HEK293 (cell line): ENCODE measurements around the gene RAD51C.

Experiments used
- CTCF ChIA-PET: fragments of 350-600 bp; formaldehyde crosslinking; extraction: SDS; loops from one replicate; lab custom pipeline; 2021; ENCODE audit warnings: antibody characterized with exemption; lab: Yijun Ruan, JAX
- POLR2A ChIA-PET: fragments of 300-600 bp; formaldehyde crosslinking; extraction: SDS; loops from one replicate; lab custom pipeline; 2020; ENCODE audit warnings: antibody characterized with exemption, inconsistent platforms; lab: Yijun Ruan, JAX
- H3K27ac ChIP-seq: fragments of 200-500 bp; sonication (Bioruptor generic); 2 replicates; pipeline ENCODE4 v1.5.1; 2014; ENCODE audit warnings: low read depth, low read length, control low read depth, inconsistent platforms; ENCODE audit errors: extremely low read depth
- H3K36me3 ChIP-seq, 2 experiments: fragments of 200-500 bp in 1 of 2; sonication (Bioruptor generic) in 1 of 2; 1 replicate in 1 of 2; 2 replicates in 1 of 2; pipeline ENCODE4 v1.5.1; 2014 to 2017; ENCODE audit warnings: inconsistent platforms in 2 of 2, low read length in 2 of 2; ENCODE audit not compliant: control insufficient read depth in 2 of 2, insufficient read depth in 1 of 2
- H3K4me1 ChIP-seq: fragments of 200-500 bp; sonication (Bioruptor generic); 2 replicates; pipeline ENCODE4 v1.5.1; 2014; ENCODE audit warnings: mild to moderate bottlenecking, low read length, inconsistent platforms; ENCODE audit not compliant: control insufficient read depth, insufficient read depth
- H3K4me3 ChIP-seq: 2 replicates; pipeline ENCODE4 v1.5.1; 2011; ENCODE audit warnings: low read depth, mild to moderate bottlenecking, control low read depth, low read length, moderate library complexity
- H3K9me3 ChIP-seq: fragments of 200-500 bp; sonication (Bioruptor generic); 2 replicates; pipeline ENCODE4 v1.5.1; 2014; ENCODE audit warnings: low read depth, low read length, inconsistent platforms; ENCODE audit not compliant: control insufficient read depth, insufficient read depth
- ATF2 ChIP-seq: fragments of 450-650 bp; formaldehyde crosslinking; IDR thresholded peaks from 2 replicates; pipeline ENCODE4 v1.5.1; 2016; ENCODE audit warnings: missing biosample characterization, missing genetic modification characterization, low read depth
- GFI1B ChIP-seq: fragments of 450-650 bp; formaldehyde crosslinking; IDR thresholded peaks from 2 replicates; pipeline ENCODE4 v1.5.1; 2016; ENCODE audit warnings: missing biosample characterization, missing genetic modification characterization
- GLIS1 ChIP-seq: fragments of 450-650 bp; formaldehyde crosslinking; IDR thresholded peaks from 2 replicates; pipeline ENCODE4 v1.5.1; 2016; ENCODE audit warnings: missing biosample characterization, missing genetic modification characterization
- KLF7 ChIP-seq: fragments of 450-650 bp; formaldehyde crosslinking; IDR thresholded peaks from 2 replicates; pipeline ENCODE4 v1.5.1; 2016; ENCODE audit warnings: missing biosample characterization, missing genetic modification characterization, borderline replicate concordance
- SETDB1 ChIP-seq: IDR thresholded peaks from one replicate; pipeline ENCODE4 v1.6.1; 2017; ENCODE audit warnings: mild to moderate bottlenecking, low read length, moderate library complexity, mixed read lengths; ENCODE audit not compliant: insufficient read length
- SP2 ChIP-seq: fragments of 450-650 bp; formaldehyde crosslinking; IDR thresholded peaks from 2 replicates; pipeline ENCODE4 v1.5.1; 2016; ENCODE audit warnings: missing biosample characterization, missing genetic modification characterization
- ZBTB26 ChIP-seq: fragments of 450-650 bp; formaldehyde crosslinking; optimal IDR thresholded peaks from 2 replicates; pipeline ENCODE3; 2016; ENCODE audit warnings: missing biosample characterization, mild to moderate bottlenecking, missing genetic modification characterization
- ZBTB48 ChIP-seq: fragments of 450-650 bp; formaldehyde crosslinking; IDR thresholded peaks from 2 replicates; pipeline ENCODE4 v1.5.1; 2016; ENCODE audit warnings: missing biosample characterization, missing genetic modification characterization
- ZFHX2 ChIP-seq: fragments of 450-650 bp; formaldehyde crosslinking; conservative IDR thresholded peaks from 2 replicates; pipeline ENCODE4 v1.5.1; 2016; ENCODE audit warnings: missing biosample characterization, missing genetic modification characterization
- ZNF121 ChIP-seq: fragments of 450-650 bp; formaldehyde crosslinking; IDR thresholded peaks from 2 replicates; pipeline ENCODE4 v1.5.1; 2016; ENCODE audit warnings: missing biosample characterization, missing genetic modification characterization
- ZNF138 ChIP-seq: fragments of 450-650 bp; formaldehyde crosslinking; IDR thresholded peaks from 2 replicates; pipeline ENCODE4 v1.5.1; 2016; ENCODE audit warnings: missing biosample characterization, missing genetic modification characterization, borderline replicate concordance
- ZNF140 ChIP-seq: fragments of 450-650 bp; formaldehyde crosslinking; IDR thresholded peaks from 2 replicates; pipeline ENCODE4 v1.5.1; 2016; ENCODE audit warnings: missing biosample characterization, missing genetic modification characterization
- ZNF311 ChIP-seq: fragments of 450-650 bp; formaldehyde crosslinking; IDR thresholded peaks from 2 replicates; pipeline ENCODE4 v1.5.1; 2017; ENCODE audit warnings: missing biosample characterization, missing genetic modification characterization, borderline replicate concordance
- ZNF324 ChIP-seq: fragments of 450-650 bp; formaldehyde crosslinking; IDR thresholded peaks from 2 replicates; pipeline ENCODE4 v1.5.1; 2016; ENCODE audit warnings: missing biosample characterization, missing genetic modification characterization
- ZNF394 ChIP-seq: fragments of 450-650 bp; formaldehyde crosslinking; IDR thresholded peaks from 2 replicates; pipeline ENCODE4 v1.5.1; 2016; ENCODE audit warnings: missing biosample characterization, missing genetic modification characterization, mild to moderate bottlenecking, moderate library complexity, borderline replicate concordance
- ZNF433 ChIP-seq: fragments of 450-650 bp; formaldehyde crosslinking; IDR thresholded peaks from 2 replicates; pipeline ENCODE4 v1.5.1; 2016; ENCODE audit warnings: missing biosample characterization, missing genetic modification characterization, low read depth
- ZNF580 ChIP-seq: fragments of 450-650 bp; formaldehyde crosslinking; IDR thresholded peaks from 2 replicates; pipeline ENCODE4 v1.5.1; 2016; ENCODE audit warnings: missing biosample characterization, missing genetic modification characterization
- ZNF629 ChIP-seq: fragments of 450-650 bp; formaldehyde crosslinking; IDR thresholded peaks from 2 replicates; pipeline ENCODE4 v1.5.1; 2017; ENCODE audit warnings: missing biosample characterization, missing genetic modification characterization
- ZNF645 ChIP-seq: fragments of 450-650 bp; formaldehyde crosslinking; IDR thresholded peaks from 2 replicates; pipeline ENCODE4; 2016; ENCODE audit warnings: missing biosample characterization, missing genetic modification characterization
- ZNF777 ChIP-seq: fragments of 450-650 bp; formaldehyde crosslinking; IDR thresholded peaks from 2 replicates; pipeline ENCODE4 v1.5.1; 2017; ENCODE audit warnings: missing biosample characterization, missing genetic modification characterization, borderline replicate concordance
- ZSCAN16 ChIP-seq: fragments of 450-650 bp; formaldehyde crosslinking; IDR thresholded peaks from 2 replicates; pipeline ENCODE4 v1.5.1; 2016; ENCODE audit warnings: missing biosample characterization, missing genetic modification characterization

The RAD51C gene

GRCh38 chr17:58667934-58668597 lies 24.3 kb upstream of the RAD51C start:
- ChIA-PET POLR2A (interaction anchor here (0.7 to 1.6 kb wide), 3 partner anchors 9 to 37 kb away, joined by 4 to 7 read pairs (median 6); no protein-coding TSS in a partner anchor), CTCF (no interaction called here)
- H3K27ac ChIP-seq, result no peak overlapping the region
- TF ChIP-seq ATF2 (tag by site-specific recombination) (no peak), ZNF777 (tag by site-specific recombination) (no peak), ZBTB26 (tag by site-specific recombination) (no peak), ZNF394 (tag by site-specific recombination) (no peak), ZNF645 (tag by site-specific recombination) (no peak), ZNF121 (no peak), ZNF433 (tag by site-specific recombination) (no peak), ZNF324 (tag by site-specific recombination) (no peak), SP2 (no peak), ZNF580 (tag by site-specific recombination) (no peak), GLIS1 (tag by site-specific recombination) (no peak), ZSCAN16 (tag by site-specific recombination) (no peak), ZNF138 (no peak), SETDB1 (no peak), GFI1B (no peak), ZBTB48 (tag by site-specific recombination) (no peak), ZFHX2 (tag by site-specific recombination) (no peak), ZNF311 (tag by site-specific recombination) (no peak)
- H3K36me3 ChIP-seq, result no peaks in the 10 kb centered on the region
- H3K4me3 ChIP-seq, result no peak overlapping the region
- no peaks in the 10 kb centered on the region for H3K4me1 ChIP-seq
- H3K9me3 ChIP-seq, result no peaks in the 10 kb centered on the region

GRCh38 chr17:58668598-58668935 lies 23.8 kb upstream of the RAD51C start:
- POLR2A ChIA-PET, result interaction anchor here (1.2 kb wide), 1 partner anchor 37 kb away, joined by 4 read pairs; no protein-coding TSS in a partner anchor
- CTCF ChIA-PET, result no interaction called here
- Histone ChIP-seq H3K9me3 (no peaks in the 10 kb centered on the region), H3K36me3 (no peaks in the 10 kb centered on the region), H3K27ac (no peak overlapping the region), H3K4me1 (no peaks in the 10 kb centered on the region), H3K4me3 (no peak overlapping the region)
- TF ChIP-seq ZNF140 (tag by site-specific recombination) (no peak), KLF7 (tag by site-specific recombination) (no peak), ZNF629 (peak; percentile 17; the same call in 1 of the 2 replicates)
